ENCODE measurements around the gene QSOX1.

Gene QSOX1

GRCh38 chr1:180236698-180237509 lies 82.2 kb downstream of the QSOX1 start:
- TF ChIP-seq, protein P1, sequence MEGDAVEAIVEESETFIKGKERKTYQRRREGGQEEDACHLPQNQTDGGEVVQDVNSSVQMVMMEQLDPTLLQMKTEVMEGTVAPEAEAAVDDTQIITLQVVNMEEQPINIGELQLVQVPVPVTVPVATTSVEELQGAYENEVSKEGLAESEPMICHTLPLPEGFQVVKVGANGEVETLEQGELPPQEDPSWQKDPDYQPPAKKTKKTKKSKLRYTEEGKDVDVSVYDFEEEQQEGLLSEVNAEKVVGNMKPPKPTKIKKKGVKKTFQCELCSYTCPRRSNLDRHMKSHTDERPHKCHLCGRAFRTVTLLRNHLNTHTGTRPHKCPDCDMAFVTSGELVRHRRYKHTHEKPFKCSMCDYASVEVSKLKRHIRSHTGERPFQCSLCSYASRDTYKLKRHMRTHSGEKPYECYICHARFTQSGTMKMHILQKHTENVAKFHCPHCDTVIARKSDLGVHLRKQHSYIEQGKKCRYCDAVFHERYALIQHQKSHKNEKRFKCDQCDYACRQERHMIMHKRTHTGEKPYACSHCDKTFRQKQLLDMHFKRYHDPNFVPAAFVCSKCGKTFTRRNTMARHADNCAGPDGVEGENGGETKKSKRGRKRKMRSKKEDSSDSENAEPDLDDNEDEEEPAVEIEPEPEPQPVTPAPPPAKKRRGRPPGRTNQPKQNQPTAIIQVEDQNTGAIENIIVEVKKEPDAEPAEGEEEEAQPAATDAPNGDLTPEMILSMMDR (IDR thresholded peaks at IDR 0.05; ENCODE audit: extremely low read depth, missing control alignments): no peak
- no peak for DNase-seq (ENCODE audit: low spot score)

GRCh38 chr1:180237869-180238476 lies 83.3 kb downstream of the QSOX1 start:
- no peak for DNase-seq (ENCODE audit: low spot score)
- TF ChIP-seq, protein P1 (IDR thresholded peaks at IDR 0.05; ENCODE audit: extremely low read depth, missing control alignments): no peak

GRCh38 chr1:180238675-180239074 lies 84.0 kb downstream of the QSOX1 start:
- TF ChIP-seq, protein P1 (IDR thresholded peaks at IDR 0.05; ENCODE audit: extremely low read depth, missing control alignments): no peak
- DNase-seq (ENCODE audit: low spot score): no peak

DNA sequence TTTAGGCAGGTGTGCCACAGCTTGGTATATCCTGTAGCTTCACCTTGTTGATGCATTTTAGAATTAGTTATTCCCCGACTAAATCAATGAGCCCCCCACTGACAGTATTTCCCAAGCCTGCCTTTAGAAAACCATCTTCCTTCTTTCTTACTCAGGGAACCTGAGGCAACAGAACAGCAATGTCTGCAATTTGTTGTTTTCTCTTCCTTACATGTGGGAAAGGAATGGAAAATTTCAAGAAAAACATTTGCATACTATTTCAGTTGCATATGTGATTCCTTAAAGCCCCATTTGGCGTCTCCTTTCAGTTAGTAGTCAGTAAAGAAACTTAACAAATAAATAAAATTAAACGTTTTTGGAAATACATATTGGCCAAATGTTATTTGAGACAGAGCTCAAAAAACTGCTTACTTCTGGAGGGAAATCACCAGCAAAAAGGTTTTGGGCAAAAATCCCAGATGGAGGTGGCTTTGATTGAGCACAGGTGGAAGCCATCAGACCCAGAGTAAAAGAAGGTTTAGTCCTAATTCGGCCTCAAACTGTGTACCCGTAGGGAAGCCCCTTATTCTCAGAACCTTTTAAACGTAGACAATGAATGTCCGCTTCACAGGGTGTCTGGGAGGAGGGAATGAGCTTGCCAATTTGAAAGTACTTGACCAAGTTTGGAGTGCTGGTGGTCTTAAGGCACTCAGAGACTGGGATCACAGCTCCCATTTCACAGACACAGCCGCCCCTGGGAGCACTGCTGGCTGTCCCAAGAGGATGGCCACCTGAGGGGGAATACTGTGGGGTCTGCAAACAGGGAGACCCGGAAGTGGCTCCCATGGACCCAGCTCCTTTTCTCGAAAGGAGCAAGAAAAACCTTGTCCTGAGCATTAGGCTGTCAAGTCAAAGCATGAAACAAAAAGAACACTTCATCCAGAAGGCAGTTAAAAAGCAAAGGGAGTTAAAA lies 84.8 kb downstream of the QSOX1 start:
- DNase-seq (ENCODE audit: low spot score): no peak
- TF ChIP-seq, protein P1 (IDR thresholded peaks at IDR 0.05; ENCODE audit: extremely low read depth, missing control alignments): no peak

- TF ChIP-seq, protein P1 (IDR thresholded peaks at IDR 0.05; ENCODE audit: extremely low read depth, missing control alignments): no peak
- DNase-seq (ENCODE audit: low spot score): no peak
Observed at GRCh38 chr1:180241716-180242544, 87.3 kb downstream of the QSOX1 start.

- TF ChIP-seq, protein P1 (IDR thresholded peaks at IDR 0.05; ENCODE audit: extremely low read depth, missing control alignments): no peak
- no peak for DNase-seq (ENCODE audit: low spot score)
Observed at GRCh38 chr1:180243517-180244221, 89.0 kb downstream of the QSOX1 start.
